ENCODE results near the gene PKD1L1. TPM values are rescaled to one million over a fixed set of nuclear protein-coding genes. Genes with fewer than 3 reads are reported as not detected.

Gene PKD1L1
- total RNA-seq, 1 donor from 2014 or later: 0.40 TPM

DNA sequence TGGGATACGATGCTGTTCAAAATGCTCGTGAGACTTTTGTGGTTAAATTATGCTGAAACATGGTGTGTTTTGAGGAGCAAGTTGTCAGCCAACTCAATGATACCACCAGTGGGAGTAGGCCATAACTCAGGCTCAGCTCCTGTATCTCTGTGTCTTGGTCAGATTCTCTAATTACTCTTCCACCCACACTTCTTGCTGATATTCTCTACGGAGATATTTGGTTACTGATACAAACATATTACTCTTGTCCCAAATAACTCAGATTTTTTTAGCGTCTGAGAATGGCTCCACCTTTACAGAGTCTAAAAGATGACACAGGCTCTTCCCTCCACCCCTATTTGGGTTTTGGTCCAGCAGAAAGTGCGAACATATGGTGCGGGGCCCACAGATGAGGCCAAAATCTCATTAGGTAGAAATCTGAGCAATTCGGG lies 168.9 kb downstream of the PKD1L1 start:
- Mint-ChIP-seq H3K4me1 (peaks cover 7% of the 10 kb centered on the region), H3K27ac (no peak overlapping the region), H3K36me3 (ENCODE audit: low read depth) (no peaks in the 10 kb centered on the region), H3K9me3 (peaks cover 4% of the 10 kb centered on the region), H3K27me3 (no peaks in the 10 kb centered on the region), H3K4me3 (no peak overlapping the region)
- intact Hi-C loops (cut with micrococcal nuclease): no loop called here
- TF ChIP-seq, protein P1, sequence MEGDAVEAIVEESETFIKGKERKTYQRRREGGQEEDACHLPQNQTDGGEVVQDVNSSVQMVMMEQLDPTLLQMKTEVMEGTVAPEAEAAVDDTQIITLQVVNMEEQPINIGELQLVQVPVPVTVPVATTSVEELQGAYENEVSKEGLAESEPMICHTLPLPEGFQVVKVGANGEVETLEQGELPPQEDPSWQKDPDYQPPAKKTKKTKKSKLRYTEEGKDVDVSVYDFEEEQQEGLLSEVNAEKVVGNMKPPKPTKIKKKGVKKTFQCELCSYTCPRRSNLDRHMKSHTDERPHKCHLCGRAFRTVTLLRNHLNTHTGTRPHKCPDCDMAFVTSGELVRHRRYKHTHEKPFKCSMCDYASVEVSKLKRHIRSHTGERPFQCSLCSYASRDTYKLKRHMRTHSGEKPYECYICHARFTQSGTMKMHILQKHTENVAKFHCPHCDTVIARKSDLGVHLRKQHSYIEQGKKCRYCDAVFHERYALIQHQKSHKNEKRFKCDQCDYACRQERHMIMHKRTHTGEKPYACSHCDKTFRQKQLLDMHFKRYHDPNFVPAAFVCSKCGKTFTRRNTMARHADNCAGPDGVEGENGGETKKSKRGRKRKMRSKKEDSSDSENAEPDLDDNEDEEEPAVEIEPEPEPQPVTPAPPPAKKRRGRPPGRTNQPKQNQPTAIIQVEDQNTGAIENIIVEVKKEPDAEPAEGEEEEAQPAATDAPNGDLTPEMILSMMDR (IDR thresholded peaks at IDR 0.05): no peak
- CTCF ChIA-PET: no interaction called here
- ATAC-seq (ENCODE audit: low read depth) (no peak), DNase-seq (no peak)
- POLR2A ChIA-PET: no interaction called here

DNA sequence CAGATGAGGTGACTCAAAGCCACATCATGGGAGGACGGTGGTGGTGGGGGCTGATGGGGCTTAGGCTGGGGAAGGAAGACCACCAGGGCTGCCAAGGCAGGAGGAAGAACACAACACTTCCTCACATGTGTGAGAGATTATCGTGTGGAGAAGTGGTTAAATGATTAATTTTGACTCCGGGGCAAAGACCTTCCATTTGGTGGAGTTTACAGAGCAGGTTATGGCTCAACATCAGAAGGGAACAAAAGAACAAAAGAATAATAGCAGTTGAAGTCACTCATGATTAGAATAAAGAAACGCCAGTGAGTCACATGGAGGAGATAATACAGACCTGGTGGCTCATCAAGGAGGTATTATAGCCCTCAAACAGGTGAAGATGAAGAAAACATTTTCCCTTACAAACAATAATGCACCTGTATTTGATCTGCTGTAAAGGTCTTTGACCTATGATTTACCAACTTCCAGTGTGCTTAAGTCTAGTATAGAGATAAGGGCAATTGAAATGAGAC lies 170.1 kb downstream of the PKD1L1 start:
- peaks cover 4% of the 10 kb centered on the region for H3K9me3 Mint-ChIP-seq
- intact Hi-C loops (cut with micrococcal nuclease): no loop called here
- TF ChIP-seq, protein P1 (IDR thresholded peaks at IDR 0.05): no peak

DNA sequence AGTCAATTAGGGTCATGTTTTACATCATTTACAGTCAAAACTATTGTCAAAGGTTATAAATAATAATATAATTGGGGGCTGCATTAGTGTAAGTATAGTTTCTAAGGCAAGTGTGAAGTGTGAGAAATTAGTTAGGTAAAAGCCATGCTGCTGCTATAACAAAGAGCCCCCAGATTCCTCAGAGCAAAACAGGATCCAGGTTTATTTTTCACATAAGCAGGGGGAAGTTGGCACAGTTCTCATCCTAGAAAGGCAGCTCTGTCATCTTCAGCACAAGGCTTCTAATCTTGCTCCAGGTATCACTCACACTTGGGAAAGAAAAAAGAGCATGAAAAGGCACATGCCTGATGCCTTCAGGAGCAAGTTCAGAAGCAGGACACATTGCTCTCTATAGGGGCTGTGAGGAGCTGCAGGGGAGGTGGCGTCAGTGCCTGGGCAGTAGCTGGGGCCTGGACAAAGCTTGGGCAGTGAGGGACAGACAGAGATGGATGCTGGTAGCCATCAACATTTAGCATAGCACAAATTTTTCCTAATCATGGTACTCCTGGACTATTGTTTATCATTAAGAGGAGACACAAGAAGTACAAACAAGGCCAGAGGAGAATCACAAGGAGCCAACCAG lies 170.6 kb downstream of the PKD1L1 start:
- Mint-ChIP-seq H3K27me3 (no peaks in the 10 kb centered on the region), H3K9me3 (peaks cover 4% of the 10 kb centered on the region), H3K36me3 (ENCODE audit: low read depth) (no peaks in the 10 kb centered on the region), H3K4me3 (no peak overlapping the region), H3K27ac (no peak overlapping the region), H3K4me1 (peaks cover 7% of the 10 kb centered on the region)
- TF ChIP-seq, protein P1 (IDR thresholded peaks at IDR 0.05): no peak
- ChIA-PET CTCF (no interaction called here), POLR2A (no interaction called here)
- ATAC-seq (ENCODE audit: low read depth): no peak
- intact Hi-C loops (cut with micrococcal nuclease): no loop called here
- no peak for DNase-seq

More for the DNA sequence above, 170.1 kb downstream of the PKD1L1 start:
- POLR2A ChIA-PET: no interaction called here
- DNase-seq: no peak
- Mint-ChIP-seq H3K4me3 (no peak overlapping the region), H3K27ac (no peak overlapping the region), H3K36me3 (ENCODE audit: low read depth) (no peaks in the 10 kb centered on the region), H3K27me3 (no peaks in the 10 kb centered on the region), H3K4me1 (peaks cover 7% of the 10 kb centered on the region)
- no peak for ATAC-seq (ENCODE audit: low read depth)
- CTCF ChIA-PET: no interaction called here

DNA sequence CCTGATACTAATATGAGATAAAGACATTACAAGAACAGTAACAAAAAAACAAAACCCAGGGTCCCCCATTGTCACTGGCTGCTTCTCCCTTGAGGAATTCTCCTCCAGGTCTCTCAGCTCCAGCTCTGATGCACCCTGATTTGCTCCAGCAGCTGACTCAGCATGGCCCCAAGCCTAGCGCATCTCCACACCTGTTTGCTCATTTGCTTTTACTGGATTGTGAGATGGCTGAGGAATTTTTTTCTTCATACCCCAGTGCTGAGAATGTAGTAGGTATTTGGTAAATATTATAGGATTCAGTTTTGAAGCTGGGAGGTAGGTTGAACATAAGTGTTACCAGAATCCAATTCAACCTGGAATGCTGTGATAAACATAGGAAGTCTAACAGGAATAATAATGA lies 171.9 kb downstream of the PKD1L1 start:
- Mint-ChIP-seq H3K4me3 (no peak overlapping the region), H3K27me3 (no peaks in the 10 kb centered on the region), H3K4me1 (peaks cover 7% of the 10 kb centered on the region), H3K9me3 (peaks cover 4% of the 10 kb centered on the region), H3K36me3 (ENCODE audit: low read depth) (no peaks in the 10 kb centered on the region), H3K27ac (no peak overlapping the region)
- TF ChIP-seq, protein P1 (IDR thresholded peaks at IDR 0.05): no peak
- DNase-seq (no peak), ATAC-seq (ENCODE audit: low read depth) (no peak)
- intact Hi-C loops (cut with micrococcal nuclease): no loop called here
- ChIA-PET POLR2A (no interaction called here), CTCF (no interaction called here)

DNA sequence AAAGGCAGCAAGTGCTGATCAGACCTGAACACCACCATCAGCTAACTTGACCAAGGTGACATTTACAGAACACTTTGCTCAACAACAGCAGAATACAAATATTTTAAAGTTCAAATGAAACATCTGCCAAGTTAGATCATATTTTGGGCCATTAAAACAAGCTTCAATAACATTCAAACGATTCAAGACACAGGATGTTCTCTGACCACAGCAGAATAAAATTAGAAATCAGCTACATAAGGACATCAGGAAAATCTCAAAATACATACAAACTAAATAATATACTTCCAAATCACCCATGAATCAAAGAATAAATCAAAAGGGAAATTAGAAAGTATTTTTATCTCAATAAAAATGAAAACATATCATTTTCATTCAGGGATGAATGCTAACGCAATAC lies 173.0 kb downstream of the PKD1L1 start:
- TF ChIP-seq, protein P1 (IDR thresholded peaks at IDR 0.05): no peak
- intact Hi-C loops (cut with micrococcal nuclease): no loop called here
- DNase-seq (no peak), ATAC-seq (ENCODE audit: low read depth) (no peak)
- H3K36me3 Mint-ChIP-seq (ENCODE audit: low read depth): no peaks in the 10 kb centered on the region
- ChIA-PET POLR2A (no interaction called here), CTCF (no interaction called here)
- peaks cover 7% of the 10 kb centered on the region for H3K4me1 Mint-ChIP-seq
- H3K27me3 Mint-ChIP-seq: no peaks in the 10 kb centered on the region
- H3K27ac Mint-ChIP-seq: no peak overlapping the region
- H3K9me3 Mint-ChIP-seq: peaks cover 4% of the 10 kb centered on the region
- H3K4me3 Mint-ChIP-seq: no peak overlapping the region

All from activated B cell treated with CpG ODN at 0.5 μM for 24 hours (primary cell).